Epidermal melanocyte (primary cell): ENCODE results near the gene HRAS.
A peak's percentile ranks its signal among the peaks of the same experiment; 100 is the strongest.

Experiments
- DNase-seq: peaks from one replicate; pipeline ENCODE4 v3.0.0; 2011; ENCODE audit warnings: low spot score; ENCODE audit not compliant: insufficient read length

The HRAS gene

DNA sequence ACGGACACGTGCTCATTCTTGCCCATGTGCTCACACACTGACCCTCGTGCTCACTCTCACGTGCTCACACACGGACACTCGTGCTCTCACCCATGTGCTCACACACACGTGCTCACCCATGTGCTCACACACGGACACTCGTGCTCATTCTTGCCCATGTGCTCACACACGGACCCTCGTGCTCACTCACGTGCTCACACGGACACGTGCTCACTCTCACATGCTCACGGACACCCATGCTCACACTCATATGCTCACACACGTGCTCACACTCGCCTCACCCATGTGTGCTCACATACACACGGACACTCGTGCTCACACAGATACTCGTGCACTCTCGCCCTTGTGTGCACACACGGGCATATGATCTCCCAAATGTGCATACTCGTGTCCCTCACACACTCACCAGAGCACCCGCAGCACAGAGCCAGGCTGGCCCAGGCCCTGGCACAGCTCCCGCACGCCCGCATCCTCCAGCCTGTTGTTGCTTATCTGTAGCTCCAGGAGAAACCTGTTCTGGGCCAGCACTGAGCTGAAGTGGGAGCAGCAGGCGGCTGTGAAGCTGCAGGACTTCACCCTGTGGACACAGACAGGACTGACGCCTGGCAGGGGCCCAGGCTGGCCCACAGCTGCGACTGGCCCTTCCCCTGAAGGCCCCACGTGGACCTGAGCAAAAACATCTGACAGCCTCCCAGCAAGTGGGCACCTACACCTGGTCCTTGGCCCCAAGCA is 37.6 kb downstream of the HRAS start:
- DNase-seq: peak; percentile 5

DNA sequence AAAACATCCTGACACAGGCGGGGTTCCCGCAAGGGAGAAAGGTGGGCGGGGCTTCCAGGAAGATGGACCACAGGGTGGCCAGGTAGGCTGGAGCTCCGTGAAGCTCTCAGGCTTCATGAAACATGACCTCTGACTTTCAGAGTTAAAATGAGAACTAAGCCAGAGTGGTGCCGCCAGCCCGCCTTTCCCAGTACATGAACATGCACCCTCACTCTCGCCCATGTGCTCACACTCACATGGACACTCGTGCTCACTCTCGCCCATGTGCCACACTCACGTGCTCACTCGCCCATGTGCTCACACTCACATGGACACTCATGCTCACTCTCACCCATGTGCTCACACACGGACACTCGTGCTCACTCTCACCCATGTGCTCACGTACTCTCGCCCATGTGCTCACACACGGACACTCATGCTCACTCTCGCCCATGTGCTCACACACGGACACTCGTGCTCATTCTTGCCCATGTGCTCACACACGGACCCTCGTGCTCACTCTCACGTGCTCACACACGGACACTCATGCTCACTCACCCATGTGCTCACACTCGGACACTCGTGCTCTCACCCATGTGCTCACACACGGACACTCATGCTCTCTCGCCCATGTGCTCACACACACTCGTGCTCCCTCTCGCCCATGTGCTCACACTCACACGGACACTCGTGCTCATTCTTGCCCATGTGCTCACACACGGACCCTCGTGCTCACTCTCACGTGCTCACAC is 38.4 kb downstream of the HRAS start:
- no peak for DNase-seq

DNA sequence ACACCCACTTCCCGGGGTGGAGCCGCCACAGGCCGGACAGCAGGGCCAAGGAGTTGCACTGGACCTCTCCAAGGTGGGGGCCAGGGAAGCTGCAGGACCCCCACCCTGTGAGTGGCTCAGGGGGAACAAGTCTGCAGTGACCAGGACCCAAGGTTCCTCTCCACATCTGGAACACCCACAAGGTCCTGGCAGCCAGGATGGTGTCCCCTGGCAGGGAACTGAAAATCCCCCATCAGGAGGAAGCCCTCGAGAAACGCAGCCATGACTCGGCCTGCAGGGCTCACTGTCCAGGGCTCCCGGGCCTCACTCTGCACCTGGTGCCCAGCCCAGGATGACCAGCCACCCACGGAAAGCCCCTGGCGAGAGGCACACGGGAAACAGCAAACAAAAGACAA is 39.8 kb downstream of the HRAS start:
- DNase-seq: no peak

DNA sequence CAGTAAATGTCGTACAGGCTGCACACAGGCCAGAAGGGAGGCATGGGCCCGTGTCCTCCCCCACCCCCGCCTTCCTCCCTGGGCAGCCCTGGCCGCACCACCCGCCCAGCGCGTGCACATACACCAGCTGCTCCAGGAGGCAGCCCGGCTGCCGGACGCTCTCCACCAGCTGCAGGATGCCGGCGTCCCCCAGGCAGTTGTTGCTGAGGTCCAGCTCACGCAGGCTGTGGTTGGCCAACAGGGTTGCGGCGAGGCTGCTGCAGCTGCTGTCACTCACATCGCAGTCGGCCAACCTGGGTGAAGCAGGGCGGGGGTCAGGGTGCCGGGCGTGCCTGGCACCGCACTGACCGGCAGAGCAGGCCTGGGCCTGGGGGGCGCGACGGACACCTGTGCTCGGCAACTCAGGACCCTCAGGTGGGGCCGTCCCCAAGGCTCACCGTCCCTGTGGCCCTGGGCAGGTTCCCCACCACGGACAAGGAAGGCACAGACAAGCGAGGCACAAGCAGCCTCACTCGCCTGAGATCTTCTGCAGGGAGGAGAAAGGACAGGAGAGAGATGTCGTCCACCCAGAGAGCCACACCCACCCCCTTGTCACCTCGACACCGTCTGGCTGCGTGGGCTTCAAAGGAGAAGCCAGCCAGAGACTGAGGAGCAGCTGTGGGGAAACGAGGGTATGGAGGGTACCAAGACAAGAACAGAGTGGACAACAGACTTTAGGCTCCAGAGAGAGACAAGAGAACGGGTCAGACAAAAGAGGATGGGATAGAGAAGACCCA is 40.4 kb downstream of the HRAS start:
- DNase-seq: peak; percentile 66

DNA sequence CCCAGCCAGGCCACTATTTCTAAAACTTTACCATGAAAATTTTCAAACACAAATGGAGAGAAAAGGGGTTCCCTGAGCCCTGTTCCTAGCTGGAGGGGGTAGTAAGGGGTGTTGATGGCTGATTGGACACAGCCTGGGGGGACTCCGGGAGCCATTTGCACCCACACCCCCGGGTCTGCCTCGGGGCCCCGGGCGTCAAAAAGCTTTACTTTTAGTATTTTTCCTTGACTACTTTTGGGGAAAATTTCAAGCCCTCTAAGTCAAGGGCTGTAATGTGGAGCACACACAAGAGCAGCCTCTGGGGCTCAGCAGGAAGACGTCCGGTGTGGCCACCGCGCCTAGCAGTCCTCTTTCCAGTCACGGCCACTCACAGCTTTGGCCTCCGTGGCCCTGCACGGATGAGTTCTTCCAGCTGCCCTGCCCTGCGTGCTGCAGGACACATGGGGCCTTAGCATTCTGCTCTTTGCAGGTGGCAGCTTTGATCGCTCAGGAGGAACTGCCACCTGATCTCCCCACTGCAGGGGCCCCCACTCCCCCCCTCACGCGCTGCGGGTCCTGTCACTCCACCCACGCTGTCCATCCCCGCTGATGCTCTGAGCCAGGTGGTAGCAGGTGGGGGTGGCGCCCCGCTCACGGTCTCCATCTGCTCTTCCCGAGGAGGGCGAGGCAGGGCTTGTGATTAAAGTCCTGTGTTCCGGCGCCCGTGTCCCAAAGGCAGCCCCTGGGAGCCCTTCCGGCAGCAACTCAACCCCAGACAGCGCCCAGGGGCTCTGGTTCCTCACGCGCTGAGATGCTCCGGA is 42.7 kb downstream of the HRAS start:
- no peak for DNase-seq

DNA sequence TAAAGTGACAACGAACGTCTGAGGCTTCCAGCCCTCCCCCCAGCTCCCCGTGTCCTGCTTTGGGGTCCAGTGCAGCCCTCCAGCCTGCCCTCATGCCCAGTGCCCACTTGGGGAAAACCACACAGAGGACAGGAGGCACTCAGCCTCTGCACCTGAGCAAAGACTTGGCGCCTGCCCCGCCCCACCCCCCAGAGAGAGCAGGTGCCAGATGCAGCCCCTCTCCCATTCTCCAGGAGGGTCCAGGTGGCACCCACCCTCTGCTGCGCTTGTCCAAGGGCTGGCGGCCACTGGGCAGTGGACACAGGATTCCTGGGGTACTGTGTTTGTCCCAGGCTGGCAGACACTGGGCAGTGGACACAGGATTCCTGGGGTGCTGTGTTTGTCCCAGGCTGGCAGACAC is 44.0 kb downstream of the HRAS start:
- no peak for DNase-seq

DNA sequence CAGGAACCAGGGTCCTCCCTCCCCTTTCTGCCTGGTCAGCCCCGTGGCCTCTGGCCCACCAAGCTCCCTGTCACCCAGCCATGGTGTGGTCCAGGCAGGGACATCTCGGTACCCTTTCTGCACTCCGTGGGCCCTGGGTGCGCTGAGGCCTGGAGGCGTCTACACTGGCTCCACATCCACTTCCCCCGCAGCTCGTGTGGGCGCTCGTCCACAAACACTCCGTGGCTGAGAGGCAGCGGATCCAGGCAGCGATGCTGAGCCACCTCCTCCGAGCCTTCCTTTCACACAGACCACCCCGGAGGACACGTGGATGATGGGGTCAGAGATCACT is 44.5 kb downstream of the HRAS start:
- DNase-seq: no peak

DNA sequence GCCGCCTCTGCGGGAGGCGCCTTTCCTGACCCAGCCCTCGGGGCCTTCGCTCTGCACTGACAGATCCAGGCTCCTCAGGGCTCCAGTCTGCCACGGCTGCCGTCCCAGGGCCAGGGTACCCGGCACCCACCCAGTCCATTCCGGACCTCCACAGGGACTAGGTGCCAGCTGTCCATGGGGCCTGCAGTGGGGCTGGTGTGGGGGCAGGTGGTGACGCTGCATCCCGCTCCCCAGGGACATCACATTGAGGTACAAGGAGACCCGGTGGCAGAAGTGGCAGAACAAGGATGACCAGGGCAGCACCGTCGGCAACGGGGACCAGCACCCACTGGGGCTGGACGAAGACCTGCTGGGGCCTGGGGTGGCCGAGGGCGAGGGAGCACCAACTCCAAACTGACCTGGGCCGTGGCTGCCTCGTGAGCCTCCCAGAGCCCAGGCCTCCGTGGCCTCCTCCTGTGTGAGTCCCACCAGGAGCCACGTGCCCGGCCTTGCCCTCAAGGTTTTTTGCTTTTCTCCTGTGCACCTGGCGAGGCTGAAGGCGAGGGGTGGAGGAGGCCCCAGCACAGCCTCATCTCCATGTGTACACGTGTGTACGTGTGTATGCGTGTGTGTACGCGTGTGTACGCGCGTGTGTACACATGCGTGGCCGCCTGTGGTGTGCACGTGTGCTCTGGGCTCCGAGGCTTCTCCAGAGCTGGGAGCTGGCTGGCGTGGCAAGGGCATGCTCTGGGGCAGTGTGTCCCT is 45.0 kb downstream of the HRAS start:
- DNase-seq: no peak

DNA sequence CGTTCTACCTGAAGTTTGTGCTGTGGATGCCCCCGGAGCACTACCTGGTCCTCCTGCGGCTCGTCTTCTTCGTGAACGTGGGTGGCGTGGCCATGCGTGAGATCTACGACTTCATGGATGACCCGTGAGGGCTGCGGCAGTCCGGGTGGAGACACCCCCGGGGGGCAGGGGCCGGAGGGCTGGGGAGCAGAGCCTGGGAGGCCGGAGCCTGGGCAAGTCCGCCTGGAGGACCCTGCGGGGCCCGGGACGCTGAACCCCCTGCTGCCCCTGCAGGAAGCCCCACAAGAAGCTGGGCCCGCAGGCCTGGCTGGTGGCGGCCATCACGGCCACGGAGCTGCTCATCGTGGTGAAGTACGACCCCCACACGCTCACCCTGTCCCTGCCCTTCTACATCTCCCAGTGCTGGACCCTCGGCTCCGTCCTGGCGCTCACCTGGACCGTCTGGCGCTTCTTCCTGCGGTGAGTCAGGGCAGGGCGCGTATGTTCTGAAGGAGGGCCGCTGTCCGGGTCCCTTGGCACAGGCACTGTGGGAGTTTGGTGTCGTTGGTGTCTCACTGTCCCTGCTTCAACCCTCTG is 45.7 kb downstream of the HRAS start:
- no peak for DNase-seq

DNA sequence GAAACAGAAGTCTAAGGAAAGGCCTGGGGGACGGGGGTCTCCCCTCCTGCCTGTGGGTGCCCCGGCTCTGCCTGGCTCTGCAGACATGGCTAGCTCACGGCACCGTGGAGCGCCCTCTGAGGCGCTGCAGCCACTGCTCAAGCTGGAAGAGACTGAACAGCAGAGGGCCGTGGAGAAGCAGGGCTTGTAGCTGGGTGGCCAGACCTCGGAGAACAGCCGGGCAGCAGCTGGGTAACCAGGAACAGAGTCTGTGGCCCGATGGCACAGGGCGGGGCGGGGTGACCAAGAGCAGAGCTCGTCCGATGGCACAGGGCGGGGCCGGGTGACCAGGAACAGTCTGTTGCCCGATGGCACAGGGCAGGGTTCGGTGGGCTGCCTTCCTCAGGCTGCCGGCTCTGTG is 46.4 kb downstream of the HRAS start:
- DNase-seq: no peak

DNA sequence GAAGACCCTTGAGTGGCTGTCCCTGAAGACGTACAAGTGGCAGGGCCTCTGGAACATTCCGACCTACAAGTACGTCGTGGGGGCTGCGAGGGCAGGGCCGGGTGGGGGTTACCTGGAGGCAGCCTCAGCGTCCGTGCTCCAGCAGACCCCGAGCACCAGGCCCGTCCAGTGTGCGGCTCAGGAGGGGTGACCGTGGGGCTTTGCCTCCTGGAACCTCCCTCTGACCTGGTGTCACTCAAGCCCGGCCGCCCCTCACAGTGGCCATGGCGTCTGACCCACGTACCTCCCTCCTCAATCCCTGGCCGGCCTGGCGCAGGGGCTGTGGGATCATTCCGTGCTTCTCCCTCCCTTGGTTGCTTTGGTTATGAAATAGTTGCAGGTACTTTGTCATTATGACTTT is 46.8 kb downstream of the HRAS start:
- DNase-seq: no peak

DNA sequence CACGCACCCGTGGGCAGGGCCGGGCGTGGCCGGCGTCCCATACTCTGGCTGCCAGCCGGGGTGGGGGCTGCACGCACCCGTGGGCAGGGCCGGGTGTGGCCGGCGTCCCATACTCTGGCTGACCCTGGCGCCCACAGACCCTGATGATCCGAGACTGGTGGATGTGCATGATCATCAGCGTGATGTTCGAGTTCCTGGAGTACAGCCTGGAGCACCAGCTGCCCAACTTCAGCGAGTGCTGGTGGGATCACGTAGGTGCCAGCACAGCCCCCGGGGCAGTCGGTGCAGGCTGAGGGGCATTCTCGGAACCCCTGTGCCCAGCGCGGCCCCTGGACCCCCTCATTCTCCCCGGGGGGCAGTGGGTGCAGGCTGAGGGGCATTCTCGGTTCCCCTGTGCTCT is 47.3 kb downstream of the HRAS start:
- DNase-seq: no peak

DNA sequence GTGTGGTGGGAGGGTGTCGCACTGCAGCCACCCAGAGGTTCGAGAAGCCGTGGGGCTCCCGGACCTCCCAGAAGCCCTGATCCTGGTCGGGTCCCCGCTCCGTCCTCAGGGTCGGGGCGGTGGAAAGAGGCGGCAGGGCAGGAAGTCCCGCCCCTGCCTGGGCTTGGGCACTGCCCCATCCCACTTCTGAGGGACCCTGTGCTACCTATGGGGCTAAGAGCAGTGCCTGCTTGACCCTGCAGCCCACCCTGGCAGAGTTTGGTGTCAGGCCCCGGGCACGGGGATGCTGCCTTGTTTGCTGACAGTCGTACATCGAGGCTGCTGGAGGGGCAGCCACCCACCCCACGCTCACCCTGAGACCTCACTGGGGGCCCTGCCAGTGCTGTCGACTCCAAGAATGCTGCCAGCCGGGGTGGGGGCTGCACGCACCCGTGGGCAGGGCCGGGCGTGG is 47.8 kb downstream of the HRAS start:
- DNase-seq: no peak

DNA sequence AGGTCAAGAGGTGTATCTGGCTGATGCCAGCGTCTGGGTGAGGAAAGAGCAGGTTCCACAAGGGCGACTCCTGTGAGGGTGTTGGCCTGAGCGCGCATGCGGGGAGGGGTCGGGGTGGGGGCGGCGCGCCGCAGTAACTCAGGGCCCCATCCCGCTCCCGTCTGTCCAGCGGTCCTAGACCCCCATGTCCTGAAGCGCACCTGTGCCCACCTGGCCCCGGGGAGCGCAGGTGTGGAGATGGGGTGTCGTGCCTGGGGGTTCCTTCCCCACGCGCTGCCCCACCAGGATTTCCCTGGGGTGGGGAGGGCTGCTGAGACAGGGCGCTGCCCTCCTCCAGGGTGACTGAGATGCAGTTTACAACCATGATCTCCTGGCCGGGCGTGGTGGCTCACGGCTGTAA is 49.2 kb downstream of the HRAS start:
- no peak for DNase-seq

DNA sequence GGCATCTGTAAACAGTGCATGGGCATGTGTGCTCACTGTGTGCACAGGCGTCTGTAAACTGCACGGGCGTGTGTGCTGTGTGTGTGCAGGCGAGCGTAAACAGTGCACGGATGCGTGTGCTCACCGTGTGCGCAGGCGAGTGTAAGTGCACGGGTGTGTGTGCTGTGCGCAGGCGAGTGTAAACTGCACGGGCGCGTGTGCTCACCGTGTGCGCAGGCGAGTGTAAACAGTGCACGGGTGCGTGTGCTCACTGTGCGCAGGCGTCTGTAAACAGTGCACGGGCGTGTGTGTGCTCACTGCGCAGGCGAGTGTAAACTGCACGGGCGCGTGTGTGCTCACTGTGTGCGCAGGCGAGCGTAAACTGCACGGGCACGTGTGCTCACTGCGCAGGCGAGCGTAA is 50.8 kb downstream of the HRAS start:
- no peak for DNase-seq
